ENCODE results near the gene ACAA1.
A peak's percentile ranks its signal among the peaks of the same experiment; 100 is the strongest.

The ACAA1 gene

DNA sequence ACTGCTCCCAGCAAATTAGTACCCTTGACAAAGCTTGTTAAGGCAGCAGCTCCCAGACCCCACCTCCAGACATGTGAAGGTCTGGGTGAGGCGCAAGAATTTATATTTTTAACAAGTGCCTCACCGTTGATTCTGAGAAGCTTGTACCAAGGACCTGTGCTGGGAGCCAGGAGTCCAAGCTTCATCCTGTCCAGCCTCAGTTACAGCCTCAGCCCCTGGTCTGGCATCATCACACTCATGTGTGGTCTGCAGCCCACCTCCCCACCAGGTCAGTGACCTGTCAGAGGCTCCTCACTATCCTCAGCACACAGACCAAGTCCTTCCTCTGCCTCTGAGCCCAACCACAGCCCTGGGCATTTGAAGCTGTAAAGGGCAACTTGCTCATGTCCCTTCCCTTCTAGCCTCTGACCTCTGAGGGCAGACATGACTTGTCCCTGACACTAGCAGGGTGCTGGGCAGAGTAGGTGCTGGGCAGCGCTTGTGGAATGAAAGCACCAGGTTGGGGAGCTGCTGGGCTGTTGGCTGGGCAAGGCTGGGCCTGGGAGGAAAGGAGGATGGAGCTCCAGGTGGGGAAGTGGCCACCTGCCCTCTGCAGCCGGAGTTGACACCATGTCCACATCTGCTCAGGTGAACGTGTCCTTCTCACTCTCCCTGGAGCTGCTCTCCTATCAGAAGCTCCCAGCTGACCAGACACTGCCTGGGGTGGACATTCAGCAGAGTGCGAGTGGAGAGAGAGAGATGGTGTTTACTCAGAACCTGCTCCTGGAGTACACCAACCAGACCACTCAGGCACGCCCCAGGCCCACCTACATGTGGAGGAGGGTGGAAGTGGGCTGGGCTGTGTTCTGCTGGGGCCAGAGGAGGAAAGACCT lies 16.9 kb downstream of the ACAA1 start:
- DNase-seq (ENCODE audit: low spot score): no peak

DNA sequence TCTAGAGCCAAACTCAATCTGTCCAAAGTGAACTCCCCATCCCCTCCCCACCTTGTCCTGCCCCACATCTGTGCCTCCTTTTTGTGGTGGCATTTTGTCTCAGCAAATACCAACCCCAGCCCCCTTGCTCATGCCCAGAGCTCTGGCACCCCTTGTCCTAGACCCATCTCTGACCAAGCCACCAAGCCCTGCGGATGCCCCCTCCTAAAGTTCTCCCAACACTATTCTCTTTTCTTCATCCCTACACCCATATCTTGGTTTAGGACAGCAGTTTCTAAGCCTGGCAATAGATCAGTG lies 17.7 kb downstream of the ACAA1 start:
- DNase-seq (ENCODE audit: low spot score): no peak

DNA sequence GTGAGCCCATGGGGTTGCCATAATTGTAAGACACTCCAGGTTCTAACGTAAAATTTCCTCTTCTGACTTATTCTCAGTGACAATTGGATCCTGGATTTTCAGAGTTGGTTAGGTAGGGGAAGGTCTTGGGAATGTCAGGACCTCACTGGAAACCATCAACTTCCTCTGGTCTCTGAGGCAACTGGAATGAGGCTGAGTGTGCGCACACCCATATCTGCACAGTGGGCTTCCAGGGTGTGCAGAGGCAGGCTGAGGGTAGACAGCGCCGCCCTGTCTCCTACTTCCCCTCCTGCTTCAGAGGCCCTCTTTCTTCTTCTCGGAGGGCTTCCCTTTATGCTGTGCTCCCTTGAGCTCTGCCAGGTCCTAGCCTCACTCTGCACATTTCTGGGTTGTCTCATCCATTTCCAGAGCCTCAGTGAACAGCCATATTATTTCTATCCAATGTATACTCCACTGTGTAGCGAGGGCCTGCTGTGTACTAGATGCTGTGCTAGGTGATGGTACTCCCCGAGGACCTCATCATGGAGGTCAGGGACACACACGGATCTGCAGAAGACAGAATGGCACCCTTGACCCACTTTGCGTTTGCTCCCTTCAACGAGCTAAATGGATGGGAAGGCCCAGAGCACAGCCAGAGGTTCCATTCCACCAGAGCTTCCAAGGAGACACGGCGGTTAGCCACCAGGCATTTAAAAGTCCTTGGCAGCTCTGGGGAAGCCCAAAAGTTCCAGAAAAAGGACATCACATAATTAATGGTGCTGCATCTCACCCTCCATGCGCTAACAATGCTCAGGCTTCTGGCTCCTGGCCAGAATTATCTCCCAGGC lies 18.3 kb downstream of the ACAA1 start:
- no peak for DNase-seq (ENCODE audit: low spot score)

DNA sequence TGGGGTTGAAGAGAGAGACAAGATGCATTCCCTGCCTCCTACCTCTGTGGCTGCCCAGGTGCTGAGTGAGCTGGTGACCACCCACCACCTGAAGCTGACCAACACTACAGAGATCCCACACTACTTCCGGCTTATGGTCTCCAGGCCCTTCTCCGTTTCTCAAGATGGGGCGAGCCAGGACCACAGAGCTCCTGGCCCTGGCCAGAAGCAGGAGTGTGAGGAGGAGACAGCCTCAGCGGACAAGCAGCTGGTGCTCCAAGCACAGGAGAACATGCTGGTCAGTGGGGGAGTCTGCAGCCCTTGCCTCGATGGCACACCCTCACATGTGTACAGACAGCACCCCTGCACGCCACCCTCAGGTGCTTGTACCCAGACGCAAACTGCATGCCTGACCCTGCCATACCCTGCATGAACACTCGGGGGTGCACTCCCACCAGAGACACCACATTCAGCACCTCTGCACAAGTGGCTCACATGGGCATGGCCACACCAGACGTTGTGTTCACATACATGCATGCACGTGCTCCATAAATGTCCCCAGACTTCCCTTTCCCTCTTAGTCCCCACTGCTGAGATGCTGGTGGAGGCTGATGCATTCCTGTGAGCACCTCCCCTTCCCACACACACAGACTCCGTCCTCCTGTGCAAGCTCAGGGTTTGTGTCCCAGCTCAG lies 19.0 kb downstream of the ACAA1 start:
- peak; percentile 50 for DNase-seq (ENCODE audit: low spot score)

DNA sequence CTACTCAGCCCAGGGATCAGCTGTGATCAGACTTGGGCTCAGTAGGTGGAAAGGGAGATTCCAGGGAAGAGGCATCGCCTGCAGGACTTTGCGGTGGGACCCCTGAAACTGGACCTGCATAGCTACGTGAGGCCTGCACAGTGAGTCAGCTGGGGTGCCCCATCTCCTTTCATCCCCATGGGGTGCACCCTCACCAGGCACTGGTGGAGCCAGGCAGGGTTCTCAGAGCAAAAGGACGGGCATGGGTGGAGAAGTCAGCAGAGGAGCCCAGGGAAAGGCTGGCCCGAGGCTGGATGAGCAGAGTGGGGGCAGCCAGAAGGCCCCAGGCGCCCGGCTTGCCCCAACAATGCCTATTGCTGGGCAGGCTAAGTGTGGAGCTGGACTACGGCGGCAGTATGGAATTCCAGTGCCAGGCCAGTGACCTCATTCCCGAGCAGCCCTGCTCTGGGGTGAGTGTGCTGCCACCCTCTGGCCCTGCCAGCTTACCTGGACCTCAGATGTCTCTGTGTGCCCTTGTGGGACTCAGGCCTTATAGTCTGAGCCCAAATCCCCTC lies 19.7 kb downstream of the ACAA1 start:
- DNase-seq (ENCODE audit: low spot score): no peak

DNA sequence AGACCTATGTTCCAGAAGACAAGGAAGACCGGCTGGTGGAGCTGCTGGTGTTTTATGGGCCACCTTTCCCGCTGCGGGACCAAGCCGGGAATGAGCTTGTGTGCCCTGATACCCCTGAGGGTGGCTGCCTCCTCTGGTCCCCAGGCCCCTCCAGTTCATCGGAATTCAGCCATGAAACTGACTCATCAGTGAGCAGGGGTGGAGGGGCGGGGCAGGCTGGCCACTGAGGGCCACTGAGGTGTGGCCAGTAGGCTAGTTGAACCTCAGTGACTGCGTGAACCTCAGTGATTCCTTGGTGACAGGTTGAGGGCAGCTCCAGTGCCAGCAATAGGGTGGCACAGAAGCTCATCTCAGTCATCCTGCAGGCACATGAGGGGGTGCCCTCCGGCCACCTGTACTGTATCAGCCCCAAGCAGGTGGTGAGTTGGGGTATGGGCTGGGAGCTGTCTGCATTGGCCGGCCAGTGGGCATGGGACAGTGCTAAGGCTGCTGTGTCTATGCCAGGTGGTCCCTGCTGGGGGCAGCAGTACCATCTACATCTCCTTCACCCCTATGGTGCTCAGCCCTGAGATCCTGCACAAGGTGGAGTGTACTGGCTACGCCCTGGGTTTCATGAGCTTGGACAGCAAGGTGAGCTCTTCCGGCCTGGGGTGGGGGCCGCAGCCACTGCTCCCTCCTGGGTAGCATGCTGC lies 20.3 kb downstream of the ACAA1 start:
- no peak for DNase-seq (ENCODE audit: low spot score)

DNA sequence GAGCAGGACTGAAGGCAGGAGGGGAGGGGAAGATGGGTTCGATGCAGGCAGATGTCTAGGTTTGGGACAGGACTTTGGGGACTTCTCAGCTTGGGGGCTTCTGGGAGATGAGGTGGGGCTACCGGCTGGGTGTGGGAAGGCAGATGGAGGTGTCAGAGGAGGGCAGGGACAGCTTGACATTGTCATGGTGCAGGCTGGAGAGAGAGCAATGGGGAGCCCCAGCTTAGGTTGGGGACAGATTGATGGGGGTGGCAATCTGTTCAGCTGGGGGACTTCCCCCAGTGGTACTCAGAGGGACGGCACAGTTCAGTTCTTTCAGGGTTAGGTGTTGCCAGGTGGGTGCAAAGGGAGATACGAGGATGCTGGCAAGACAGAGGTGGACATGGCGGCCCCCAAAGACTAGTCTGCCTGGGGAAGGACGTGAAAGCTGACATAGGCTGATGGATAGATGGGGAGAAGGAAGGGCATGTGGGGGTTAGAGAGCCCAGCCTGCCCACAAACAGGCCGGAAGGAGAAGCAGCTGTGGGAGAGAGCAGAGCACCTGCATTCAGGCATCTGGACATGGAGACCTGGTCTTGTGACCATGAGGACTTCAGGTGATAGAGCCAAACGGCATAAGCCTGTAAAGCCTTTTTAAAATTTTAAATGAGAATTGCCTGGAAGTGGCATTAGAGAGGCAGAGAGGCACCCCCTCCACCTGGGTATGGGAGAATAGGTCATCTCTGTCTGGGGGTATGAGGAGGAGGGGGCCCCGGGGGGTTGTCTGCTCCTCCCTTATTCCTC lies 21.1 kb downstream of the ACAA1 start:
- no peak for DNase-seq (ENCODE audit: low spot score)

DNA sequence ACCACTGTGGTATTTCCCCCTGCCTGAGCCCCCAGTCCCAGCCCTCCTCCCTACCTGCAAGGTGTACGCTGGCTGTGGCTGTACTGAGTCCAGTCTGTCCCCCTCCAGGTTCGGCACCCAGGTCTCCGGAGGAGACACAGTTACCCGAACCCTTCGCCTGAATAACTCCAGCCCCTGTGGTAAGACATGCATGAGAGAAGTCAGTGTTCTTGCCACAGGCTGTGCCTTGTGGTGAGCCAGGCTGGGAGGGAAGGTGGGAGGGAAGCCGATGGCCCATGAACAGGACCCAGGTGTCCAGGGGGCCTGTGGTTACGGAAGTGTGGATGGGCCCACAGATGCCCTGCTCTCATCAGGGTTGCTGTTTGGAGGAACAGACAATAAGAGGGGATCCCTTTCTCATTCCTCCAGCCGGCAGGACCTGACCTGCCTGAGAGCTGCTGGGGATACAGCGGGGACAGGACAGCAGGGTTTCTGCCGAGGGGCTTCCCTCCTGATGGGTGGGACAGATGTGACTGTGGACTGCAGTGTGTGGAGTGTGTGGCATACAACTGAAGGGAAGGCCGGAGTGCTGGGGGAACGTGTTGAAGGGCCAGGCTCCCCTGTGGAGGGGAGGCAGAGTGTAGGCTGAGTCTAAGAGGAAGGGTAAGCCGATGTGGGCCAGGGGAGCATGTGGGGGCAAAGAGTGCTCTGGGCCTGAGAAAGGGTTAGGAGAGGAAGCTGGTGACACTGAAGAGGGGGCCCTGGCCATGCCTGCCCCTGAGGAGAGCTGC lies 21.9 kb downstream of the ACAA1 start:
- no peak for DNase-seq (ENCODE audit: low spot score)

DNA sequence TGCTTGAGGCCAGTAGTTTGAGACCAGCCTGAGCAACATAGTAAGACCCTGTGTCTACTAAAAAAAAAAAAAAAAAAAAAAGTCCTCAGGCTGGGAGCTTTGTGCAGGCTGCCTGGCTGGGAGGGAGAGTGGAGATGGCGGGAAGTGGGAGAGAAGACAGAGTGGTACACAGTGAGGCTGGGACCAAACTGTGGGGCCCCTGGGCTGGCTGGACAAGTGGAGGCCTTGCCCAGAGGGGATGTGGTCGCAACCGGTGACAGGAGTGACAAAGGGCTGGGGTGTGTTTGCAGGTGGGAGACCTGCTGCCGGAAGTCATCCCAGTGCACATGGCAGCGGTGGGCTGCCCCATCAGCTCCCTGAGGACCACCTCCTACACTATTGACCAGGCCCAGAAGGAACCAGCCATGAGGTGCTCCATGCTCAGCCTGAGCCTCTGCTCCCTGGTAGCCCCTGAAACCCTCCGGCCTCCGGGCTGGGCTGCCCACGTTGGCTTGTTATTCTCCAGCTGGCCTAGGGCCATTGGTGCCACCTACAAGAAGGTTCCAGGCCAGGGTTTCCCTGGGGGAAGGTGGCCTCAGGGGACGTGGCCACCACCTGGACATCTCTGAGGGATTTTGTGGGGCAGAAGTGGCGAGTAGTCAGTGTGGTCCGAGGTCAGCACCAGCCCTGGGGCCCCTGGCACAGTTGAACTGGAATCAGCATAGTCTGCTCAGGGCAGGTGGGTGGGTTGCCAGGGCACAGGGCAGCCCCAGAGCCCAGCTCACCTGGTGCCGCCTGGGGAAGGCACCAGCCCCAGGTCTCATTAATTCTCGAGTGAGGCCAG lies 22.7 kb downstream of the ACAA1 start:
- no peak for DNase-seq (ENCODE audit: low spot score)

DNA sequence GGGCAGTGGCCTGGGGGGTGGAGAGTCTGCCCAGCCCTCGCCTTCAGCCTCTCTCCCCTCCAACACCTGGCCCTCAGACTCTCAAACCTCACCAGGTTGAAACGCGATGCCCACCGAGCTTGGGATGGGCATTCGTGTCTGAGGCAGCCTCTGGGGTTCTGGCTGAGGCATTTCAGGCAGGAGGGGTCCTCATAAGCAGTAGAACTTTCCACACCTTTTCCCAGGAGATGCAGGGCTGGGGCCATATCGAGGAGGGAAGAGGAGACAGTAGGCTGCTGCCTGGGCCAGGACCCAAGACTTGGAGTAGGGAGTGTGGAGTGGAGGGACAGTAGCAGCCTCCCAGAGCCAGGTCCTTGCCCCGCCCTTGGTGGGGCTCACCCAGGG lies 24.6 kb downstream of the ACAA1 start:
- DNase-seq (ENCODE audit: low spot score): no peak

DNA sequence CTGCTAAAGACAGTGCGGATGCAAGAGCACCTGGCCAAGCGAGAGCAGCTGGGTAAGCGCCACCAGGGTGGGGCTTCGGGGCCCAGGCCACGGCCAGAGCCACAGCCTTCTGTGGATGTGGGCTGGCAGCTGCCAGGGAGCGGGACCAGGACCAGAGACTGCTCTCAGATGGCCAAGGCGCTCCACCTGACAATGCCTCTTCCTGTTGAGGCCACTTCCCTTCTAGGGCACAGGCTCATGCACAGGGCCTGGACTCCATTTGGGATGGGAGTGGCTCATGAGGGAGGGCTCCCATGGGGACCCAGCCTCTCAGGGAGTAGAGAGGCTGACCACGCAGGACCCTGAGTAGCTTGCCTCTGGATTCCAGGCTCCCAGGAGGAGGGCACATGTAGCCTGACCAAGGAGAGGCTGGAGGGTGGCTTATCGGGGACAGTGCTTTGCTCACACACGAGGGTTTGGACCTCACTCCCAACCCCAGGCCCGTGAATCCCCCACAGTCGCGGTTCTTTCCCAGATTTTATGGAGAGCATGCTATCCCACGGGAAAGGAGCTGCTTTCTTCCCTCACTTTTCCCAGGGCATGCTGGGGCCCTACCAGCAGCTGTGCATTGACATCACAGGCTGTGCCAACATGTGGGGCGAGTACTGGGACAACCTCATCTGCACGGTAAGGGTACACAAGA lies 25.1 kb downstream of the ACAA1 start:
- no peak for DNase-seq (ENCODE audit: low spot score)

DNA sequence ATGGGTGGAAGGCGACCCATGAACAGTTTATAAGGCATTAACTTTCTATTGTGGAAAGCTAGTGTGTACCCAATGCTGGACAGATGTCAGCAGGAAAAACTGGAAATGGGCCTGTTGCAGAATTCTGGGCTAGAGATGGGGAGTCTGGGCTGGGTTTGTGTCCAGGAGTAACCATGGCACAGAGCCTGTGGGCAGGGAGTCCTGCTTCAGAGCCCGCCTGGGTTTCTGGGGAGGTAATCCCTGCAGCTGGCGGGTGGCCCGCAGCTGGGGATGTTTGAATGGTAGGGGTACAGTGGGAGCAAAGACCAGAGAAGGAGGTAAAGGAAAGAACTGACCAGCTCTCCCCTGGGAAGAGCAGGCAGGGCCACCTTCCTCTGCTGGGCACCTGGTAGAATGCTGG lies 25.7 kb downstream of the ACAA1 start:
- DNase-seq (ENCODE audit: low spot score): no peak

DNA sequence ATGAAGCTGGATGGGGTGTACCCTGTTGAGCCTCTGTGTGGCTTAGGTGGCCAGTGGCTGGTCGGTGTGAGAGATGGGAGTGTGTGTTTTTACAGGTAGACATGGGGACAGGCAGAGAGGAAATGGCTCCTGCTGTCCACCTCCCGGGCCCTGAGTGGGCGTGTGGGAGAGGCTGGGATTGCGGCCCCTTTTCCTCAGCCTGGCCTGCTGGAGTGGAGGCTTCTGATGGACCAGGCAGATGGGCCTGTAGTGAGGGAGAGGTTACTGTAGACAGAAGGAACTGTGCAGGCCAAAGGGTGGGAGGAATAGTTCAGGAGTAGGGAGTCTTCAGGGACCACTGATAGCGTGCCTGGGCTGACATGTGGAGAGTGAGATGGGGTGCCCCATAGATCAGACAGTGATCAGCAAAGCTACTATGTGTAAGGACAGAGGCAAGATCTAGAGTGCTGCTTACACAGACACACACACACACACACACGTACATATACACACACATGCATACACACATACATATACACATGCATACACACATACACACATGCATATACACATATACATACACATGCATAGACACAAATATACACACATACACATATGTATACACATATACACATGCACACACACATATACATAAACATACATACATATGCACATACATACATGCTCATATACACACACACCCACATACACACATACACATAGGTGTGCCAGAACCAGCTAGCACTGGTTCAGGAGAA lies 26.4 kb downstream of the ACAA1 start:
- DNase-seq (ENCODE audit: low spot score): no peak

DNA sequence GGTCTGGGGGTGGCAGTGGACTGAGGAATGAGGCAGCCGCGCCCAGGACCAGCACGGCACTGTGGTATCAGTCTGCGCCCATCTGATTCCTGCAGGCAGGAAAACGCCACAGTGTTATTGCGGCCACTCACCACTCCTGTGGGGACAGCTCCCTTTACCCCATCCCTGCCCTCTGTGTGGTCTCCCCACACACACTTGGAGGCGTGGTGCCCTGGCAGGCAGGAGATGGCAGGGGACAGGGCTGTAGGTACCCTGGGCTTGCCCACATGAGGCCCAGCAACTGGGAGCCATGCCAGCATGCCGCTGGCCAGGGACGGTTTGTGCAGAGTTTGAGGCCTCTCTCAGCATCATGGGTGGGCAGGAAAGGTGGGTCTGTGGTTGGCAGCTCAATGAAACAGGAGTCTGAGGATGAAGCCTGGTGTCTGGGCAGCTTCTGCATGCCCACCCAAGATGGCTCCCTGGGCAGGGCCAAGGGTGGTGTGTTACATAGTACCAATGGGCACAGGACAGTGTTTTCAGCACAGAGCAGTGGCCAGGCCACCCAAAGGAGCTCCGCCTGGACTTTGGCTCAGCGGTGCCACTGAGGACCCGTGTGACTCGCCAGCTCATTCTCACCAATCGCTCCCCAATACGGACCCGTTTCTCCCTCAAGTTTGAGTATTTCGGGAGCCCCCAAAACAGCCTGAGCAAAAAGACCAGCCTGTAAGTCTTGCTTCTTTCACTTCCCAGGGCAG lies 27.2 kb downstream of the ACAA1 start:
- DNase-seq (ENCODE audit: low spot score): no peak

DNA sequence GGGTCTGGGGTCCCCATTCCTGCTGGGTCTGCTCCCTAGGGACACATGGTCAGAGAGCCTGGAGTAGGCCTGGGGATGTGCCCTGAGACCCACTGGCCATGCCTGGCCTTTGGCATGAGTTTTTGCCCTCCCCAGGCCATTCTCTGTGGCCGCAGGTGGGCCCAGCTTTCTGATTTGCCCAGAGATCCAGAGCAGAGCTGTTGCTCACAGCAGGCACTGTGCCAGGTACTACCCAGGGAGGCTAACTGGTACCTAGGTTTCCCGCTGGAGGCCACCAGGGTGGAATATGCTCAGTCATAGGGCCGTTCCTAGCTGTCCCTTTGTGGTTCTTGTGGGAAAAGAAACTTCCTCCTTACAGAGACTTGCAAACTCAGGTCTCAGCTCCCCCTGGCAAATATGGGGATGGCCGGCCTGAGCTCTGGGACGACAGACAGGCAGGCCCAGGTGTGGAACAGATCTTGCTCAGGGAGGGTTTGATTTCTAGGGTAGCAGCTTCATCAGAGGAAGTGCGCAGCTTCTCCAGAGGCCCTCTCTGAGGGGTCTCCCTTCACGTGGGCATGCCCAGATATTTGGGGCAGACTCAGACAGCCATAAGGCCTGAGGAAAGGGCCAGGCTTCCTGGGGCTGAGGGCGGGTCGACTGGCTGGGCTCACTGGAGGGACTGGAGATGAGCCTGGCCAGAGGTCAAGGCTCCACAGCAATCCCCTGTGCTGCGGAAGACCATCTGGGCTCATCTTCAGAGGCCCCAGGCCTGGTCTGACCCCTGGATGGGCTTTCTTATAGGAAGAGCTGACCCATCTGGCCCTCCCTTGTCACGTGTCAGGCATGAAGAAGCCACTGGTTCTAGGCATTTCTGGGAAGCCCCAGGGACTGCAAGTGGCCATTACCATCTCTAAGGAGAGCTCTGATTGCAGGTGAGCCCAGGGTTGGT lies 28.0 kb downstream of the ACAA1 start:
- DNase-seq (ENCODE audit: low spot score): no peak

Data from SK-N-DZ (cell line).